Stimulated activated CD8-positive, alpha-beta memory T cell treated with anti-CD3 and anti-CD28 coated beads, Interleukin-15, amount 100 ng/mL, for 1 hour (primary cell): ENCODE measurements around the gene ASTN1.

Experiments
- DNase-seq: peaks from one replicate; pipeline ENCODE4 v3.0.0-alpha.2; 2020; ENCODE audit warnings: low read depth

ASTN1 gene

GRCh38 chr1:177163844-177164379 is 600 bp downstream of the ASTN1 start:
- DNase-seq = no peak

DNA sequence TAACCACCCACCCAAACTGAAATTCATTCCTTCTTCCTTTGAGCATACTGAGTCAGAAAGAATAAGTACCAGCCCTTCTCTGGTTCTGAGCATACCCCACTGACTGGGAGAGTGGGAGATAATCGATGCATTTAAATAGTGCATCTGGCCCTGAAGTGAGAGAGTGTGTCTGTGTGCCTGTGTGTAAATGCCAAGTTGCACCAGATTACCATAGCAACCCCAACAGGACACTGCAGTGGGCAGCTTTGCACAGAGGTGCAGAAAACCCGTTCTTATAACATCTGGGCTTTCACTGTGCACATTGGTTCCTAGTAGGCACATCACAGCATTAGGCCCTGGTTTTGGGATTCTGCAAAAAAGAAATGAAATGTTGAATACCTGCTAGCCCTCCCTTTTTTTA is 2.3 kb downstream of the ASTN1 start:
- no peak for DNase-seq

DNA sequence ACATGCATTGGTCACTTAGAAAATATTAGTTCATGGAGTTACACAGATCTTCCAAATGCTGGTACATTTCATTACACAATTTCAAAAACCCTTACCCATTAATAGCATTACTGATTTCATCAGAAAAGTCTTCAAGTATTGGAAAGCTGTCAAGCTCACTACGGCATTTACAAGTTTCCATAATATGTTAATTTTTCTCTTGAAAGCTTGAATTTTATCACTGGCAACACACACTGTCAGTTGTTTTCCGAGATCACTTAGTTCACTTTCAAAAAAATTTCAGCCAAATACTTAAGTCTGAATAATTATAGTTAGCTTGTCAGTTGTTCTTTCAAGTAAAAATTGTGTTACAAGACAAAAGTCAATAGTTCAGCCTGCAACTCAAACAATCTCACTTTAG is 18.0 kb downstream of the ASTN1 start:
- DNase-seq = no peak

DNA sequence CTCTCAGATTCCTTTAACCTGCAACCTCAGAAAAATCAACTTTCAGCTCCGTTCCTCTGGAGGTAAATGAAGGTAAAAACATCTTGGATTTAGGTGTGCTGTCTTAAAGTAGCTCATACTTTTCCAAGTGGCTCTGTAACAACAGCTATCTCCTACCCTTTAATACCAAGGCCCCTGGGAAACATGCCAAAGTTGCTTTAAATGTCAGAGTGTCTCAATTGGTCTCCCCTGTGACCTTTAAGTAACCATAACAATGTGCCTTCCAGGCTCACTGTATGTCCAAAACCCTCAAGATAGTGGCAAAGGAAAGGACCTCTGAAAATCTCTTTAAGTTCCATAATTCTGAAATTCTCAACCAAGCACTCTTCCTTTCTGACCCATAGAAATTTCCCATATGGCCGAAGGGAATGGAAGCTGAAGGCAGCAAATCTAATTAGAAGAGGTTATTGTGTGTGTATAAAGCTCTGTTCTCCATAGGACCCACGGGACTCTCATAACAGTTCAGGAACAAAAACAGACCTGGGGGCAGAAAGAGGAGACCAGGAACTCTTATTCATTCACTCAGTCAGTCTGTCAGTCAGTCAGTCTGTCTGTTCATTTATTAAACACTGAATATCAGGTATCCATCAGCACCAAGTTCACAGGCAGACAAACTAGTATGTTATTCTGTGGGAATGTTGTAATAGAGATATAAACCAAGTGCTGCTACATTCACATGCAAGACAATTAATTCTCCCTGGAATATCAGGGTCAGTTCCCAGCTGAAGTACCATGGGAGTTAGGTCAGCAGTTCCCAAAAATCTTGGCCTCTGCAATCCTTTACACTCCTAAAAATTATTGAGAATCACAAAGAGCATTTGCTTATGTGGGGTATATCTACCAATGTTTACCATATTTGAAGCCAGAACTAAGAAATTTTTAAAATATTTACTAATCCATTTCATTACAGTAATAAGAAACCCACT is 19.1 kb downstream of the ASTN1 start:
- DNase-seq = no peak

GRCh38 chr1:177142791-177143271 is 21.7 kb downstream of the ASTN1 start:
- no peak for DNase-seq

GRCh38 chr1:177142010-177142409 is 22.5 kb downstream of the ASTN1 start:
- DNase-seq = no peak

- no peak for DNase-seq
Observed at GRCh38 chr1:177138347-177138746, 26.2 kb downstream of the ASTN1 start.

DNA sequence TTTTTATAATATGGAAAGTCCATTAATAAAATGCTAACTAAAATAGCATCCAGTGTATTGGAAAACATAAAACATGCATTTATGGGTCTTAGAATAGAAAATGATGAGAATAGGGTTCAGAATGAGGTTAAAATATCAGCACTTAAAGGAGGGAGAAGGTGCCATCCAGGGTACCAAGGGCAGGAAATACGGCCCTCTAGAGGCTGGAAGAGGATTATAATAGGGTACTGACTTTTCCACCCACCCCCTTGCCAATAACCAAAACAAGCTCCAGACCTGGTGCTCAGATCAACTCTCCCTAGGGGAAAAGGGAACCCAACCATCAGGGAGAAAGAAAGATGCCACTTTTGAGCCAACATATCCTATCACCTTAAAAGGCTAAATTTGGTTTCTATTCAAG is 26.7 kb downstream of the ASTN1 start:
- no peak for DNase-seq

DNA sequence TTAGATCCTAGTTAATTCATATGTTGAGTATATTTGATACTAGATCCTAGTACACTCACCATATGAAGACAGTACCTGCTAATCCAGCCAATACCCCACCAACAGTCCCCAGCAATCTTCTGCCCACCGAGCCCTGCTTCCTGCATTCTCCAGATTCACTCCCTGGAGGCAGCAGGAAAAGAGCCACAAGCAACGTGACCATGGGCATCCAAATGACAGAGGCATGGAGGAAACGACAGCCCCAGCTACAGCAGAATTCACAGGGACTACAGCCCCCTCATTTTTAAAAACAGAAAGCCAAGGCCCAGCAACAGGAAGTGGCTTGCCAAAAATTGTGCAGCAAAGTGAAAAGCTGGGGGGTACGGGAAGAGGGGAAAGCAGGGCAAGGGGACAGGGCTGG is 29.3 kb downstream of the ASTN1 start:
- no peak for DNase-seq

GRCh38 chr1:177133977-177134538 is 30.5 kb downstream of the ASTN1 start:
- no peak for DNase-seq

GRCh38 chr1:177132141-177132540 is 32.4 kb downstream of the ASTN1 start:
- DNase-seq = no peak

GRCh38 chr1:177131723-177132122 is 32.8 kb downstream of the ASTN1 start:
- no peak for DNase-seq

DNA sequence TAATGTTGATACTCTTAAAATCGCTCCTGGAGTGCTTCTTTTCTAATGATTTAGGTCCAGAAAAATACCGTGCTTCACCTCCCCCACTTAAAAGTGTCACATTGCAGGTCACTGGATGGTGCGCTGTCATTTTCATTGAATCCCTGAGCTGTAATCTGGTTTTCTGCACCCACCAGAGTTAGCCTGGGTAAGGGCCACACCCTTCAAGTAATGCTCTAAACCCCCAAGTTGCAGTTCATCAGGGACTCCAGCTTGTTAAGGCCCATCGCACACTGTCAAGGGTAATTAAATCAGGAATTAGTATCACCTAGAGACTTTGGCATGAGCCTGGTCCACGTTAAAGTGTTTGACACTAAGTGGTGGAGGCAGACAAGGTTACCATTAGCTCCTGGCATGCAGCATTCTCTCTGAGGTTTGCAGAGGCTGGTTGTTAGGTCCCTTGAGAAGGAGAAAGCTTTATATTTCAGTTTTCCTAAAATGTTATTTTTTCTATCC is 34.0 kb downstream of the ASTN1 start:
- DNase-seq = no peak

DNA sequence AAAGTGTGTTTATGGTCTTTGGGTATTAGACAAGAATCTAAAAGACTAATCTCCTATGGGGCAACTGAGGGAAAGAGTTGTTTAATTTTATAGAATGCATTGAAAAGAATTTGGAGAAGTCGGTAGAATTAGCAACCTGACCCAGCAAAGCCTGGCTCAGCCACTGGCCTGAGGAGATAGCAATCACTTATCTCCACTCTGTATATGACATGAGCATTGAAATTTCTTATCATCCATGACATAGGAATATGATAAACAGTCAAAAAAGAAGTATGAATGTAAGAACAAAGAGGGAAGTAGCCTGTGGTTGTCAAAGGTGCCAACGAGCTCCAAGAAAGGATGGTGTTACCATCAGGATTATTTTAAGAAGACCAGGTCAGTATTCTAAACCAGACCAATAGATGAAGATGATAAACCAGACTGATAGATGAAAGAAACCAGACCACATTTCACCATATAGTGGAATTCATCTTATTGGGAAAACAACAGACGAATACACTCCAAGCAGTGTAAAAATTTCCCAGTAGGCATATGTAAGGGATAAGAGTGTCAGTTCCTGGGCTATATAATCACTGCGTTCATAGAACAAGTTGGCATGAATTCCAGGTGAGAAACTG is 35.7 kb downstream of the ASTN1 start:
- no peak for DNase-seq

DNA sequence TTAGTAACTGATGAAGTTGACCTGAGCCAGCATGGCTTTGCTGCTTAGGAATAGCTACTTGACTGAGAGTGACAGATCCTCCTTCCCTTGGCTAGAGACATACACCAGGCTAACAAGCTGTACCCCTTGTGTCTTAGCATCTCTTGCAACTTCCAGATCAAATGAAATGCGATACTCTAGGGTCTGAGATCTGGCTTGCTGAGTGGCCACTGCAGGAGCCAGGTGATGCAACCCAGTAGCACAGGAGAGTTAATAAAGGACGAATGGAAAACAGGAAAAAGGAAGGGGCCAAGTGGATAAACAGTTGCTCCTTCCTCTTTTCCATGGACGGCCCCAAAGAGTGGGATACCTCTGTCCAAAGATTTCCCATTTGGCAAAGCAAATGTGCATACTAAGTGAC is 38.2 kb downstream of the ASTN1 start:
- DNase-seq = no peak

DNA sequence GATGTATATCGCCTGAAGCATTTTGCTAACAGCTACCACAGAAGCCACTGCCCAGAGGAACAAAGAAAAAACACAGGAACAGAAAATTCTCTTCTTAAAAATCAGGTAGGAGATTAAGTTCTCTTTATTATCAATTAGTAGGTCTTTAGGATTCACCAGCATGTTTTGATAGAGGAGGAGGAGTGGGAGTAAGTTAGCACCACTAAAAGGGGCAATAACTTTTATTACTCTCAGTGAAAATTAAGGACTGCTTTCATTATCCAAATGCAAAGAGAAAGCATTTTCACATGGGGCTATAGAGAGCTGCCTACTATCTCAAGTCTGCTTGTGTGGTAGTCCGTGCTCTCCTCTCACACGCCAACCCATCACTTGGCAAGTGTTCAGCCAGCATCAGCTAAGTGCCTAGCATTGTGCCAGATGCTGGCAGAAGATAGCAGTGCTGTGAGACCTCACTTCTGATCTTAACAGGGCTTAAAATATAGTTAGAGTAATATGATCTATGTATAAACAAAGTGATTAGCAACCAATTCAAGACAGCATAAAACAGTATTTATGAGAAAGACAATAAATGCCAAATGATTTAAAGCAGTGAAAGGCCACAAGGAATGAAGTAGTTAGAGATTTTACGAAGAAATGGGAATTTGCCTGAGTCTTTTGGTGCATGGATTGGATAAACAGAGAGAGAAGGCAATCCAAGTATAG is 39.8 kb downstream of the ASTN1 start:
- DNase-seq = no peak

- DNase-seq = no peak
Observed at GRCh38 chr1:177122461-177123251, 41.9 kb downstream of the ASTN1 start.

GRCh38 chr1:177119311-177119710 is 45.2 kb downstream of the ASTN1 start:
- DNase-seq = no peak

DNA sequence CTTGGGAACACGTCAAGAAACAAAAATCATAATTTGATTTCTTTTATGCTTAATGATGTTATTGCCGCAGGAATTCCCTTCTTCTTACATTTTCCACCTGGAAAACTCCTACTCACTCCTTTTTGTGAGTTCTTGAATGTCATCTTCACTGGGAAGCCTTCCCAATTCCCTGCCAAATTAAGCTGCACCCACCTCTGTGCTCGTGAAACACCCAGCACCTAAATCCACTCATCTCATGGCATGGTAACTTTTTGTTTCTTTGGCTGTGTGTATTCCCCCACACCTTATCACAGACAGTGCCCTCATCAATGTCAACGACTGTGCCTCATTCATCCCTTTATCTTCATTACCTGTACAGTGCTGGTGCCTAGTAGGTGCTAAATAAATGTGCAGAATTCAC is 45.6 kb downstream of the ASTN1 start:
- DNase-seq = no peak

GRCh38 chr1:177116941-177117340 is 47.6 kb downstream of the ASTN1 start:
- DNase-seq = no peak
